Erythroblast (primary cell): ENCODE data around the gene CYP11A1.
"Not testable (repeated sequence)": the region's sequence is repeated elsewhere in the genome, so short reads cannot be mapped to it uniquely, and the experiment has no call there.

Source experiments
- DNase-seq, 2 experiments: peaks; one replicate each; lab custom pipeline; 2025; lab: John Stamatoyannopoulos, UW
- GATA1 ChIP-seq: IDR thresholded peaks from 2 replicates; pipeline ENCODE4 v1.6.1; 2011; ENCODE audit warnings: low read depth, mild to moderate bottlenecking, control low read depth, low read length, moderate library complexity
- POLR2A ChIP-seq: IDR thresholded peaks from 2 replicates; pipeline ENCODE4 v1.6.1; 2011; ENCODE audit warnings: mild to moderate bottlenecking, low read length

The CYP11A1 gene

GRCh38 chr15:74369084-74369745, 1.8 kb upstream of the CYP11A1 start:
- DNase-seq = no peak
- TF ChIP-seq POLR2A (no peak), GATA1 (no peak)

GRCh38 chr15:74368121-74368520, 675 bp upstream of the CYP11A1 start:
- DNase-seq = no peak
- TF ChIP-seq GATA1 (no peak), POLR2A (no peak)

- peak; percentile 22 to 24 for DNase-seq
- TF ChIP-seq GATA1 (no peak), POLR2A (no peak)
These were observed 1.6 kb downstream of the CYP11A1 start for GRCh38 chr15:74365598-74366445.

- DNase-seq = no peak
These were observed 2.4 kb downstream of the CYP11A1 start for GRCh38 chr15:74364936-74365597.

GRCh38 chr15:74362482-74362881, 5.0 kb downstream of the CYP11A1 start:
- TF ChIP-seq POLR2A = no peak
- no peak for TF ChIP-seq GATA1
- no peak for DNase-seq

More at GRCh38 chr15:74364936-74365597, 2.4 kb downstream of the CYP11A1 start:
- TF ChIP-seq POLR2A (no peak), GATA1 (no peak)

GRCh38 chr15:74360855-74361254, 6.6 kb downstream of the CYP11A1 start:
- not testable (repeated sequence) for DNase-seq

GRCh38 chr15:74359376-74359775, 8.1 kb downstream of the CYP11A1 start:
- DNase-seq = not testable (repeated sequence)

GRCh38 chr15:74357514-74357913, 9.9 kb downstream of the CYP11A1 start:
- not testable (repeated sequence) for DNase-seq

GRCh38 chr15:74356050-74356449, 11.4 kb downstream of the CYP11A1 start:
- not testable (repeated sequence) for DNase-seq

- not testable (repeated sequence) for DNase-seq
These were observed 13.5 kb downstream of the CYP11A1 start for GRCh38 chr15:74353992-74354391.

GRCh38 chr15:74352393-74352910, 15.0 kb downstream of the CYP11A1 start:
- TF ChIP-seq POLR2A = no peak
- TF ChIP-seq GATA1 = no peak

GRCh38 chr15:74351670-74352069, 15.8 kb downstream of the CYP11A1 start:
- no peak for DNase-seq
- TF ChIP-seq POLR2A (no peak), GATA1 (no peak)

More at GRCh38 chr15:74352393-74352910, 15.0 kb downstream of the CYP11A1 start:
- DNase-seq = no peak

GRCh38 chr15:74350295-74351275, 16.9 kb downstream of the CYP11A1 start:
- TF ChIP-seq GATA1 (no peak), POLR2A (no peak)
- no peak for DNase-seq
